WTC11 (cell line): ENCODE data around the gene BCL2L12. TPM values are rescaled to one million over a fixed set of nuclear protein-coding genes. Genes with fewer than 3 reads are reported as not detected.

ENCODE experiments used
- ATAC-seq: fragments of 200-7000 bp; cut with Tn5 transposase; 2 replicates; pipeline ENCODE4 v1.10.0; 2021; ENCODE audit warnings: mild to moderate bottlenecking, moderate library complexity
- CTCF ChIA-PET: fragments of 300-600 bp; sonication (Branson Sonifier 250); formaldehyde crosslinking; loops from one replicate; lab custom pipeline; 2021; ENCODE audit warnings: antibody characterized with exemption; lab: Charles Lee
- POLR2A ChIA-PET: fragments of 350-600 bp; sonication (Branson Sonifier 250); formaldehyde crosslinking; loops from one replicate; lab custom pipeline; 2021; ENCODE audit warnings: antibody characterized with exemption; lab: Charles Lee
- DNase-seq: peaks from one replicate; pipeline ENCODE4 v3.0.0; 2021; ENCODE audit warnings: low spot score
- H3K27ac Mint-ChIP-seq: 2 replicates; pipeline ENCODE4 v1.8.0; 2021; ENCODE audit warnings: mixed read lengths
- H3K27me3 Mint-ChIP-seq: 2 replicates; pipeline ENCODE4 v1.8.0; 2021; ENCODE audit warnings: low read depth, mild to moderate bottlenecking, moderate library complexity, mixed read lengths
- H3K36me3 Mint-ChIP-seq: 2 replicates; pipeline ENCODE4 v1.8.0; 2021; ENCODE audit warnings: mixed read lengths
- H3K4me1 Mint-ChIP-seq: 2 replicates; pipeline ENCODE4 v1.8.0; 2022; ENCODE audit warnings: mixed read lengths
- H3K4me3 Mint-ChIP-seq: 2 replicates; pipeline ENCODE4 v1.8.0; 2021; ENCODE audit warnings: mild to moderate bottlenecking, moderate library complexity, mixed read lengths
- H3K9me3 Mint-ChIP-seq: 2 replicates; pipeline ENCODE4 v1.8.0; 2021; ENCODE audit warnings: mixed read lengths
- EMX1 ChIP-seq: fragments of 250-450 bp; sonication (Bioruptor Pico); IDR thresholded peaks from 2 replicates; pipeline ENCODE4 v1.8.0; 2021; ENCODE audit warnings: mild to moderate bottlenecking
- GABPB1 ChIP-seq: sonication (generic); formaldehyde crosslinking; IDR thresholded peaks from 2 replicates; pipeline ENCODE4 v1.8.1; 2023; ENCODE audit warnings: mild to moderate bottlenecking, missing genetic modification reagents
- GRHL2 ChIP-seq: fragments of 250-450 bp; sonication (Bioruptor Pico); IDR thresholded peaks from 2 replicates; pipeline ENCODE4 v1.8.0; 2022; ENCODE audit warnings: mild to moderate bottlenecking, moderate library complexity; ENCODE audit not compliant: insufficient replicate concordance, severe bottlenecking
- JAZF1 ChIP-seq: fragments of 250-450 bp; sonication (Bioruptor Pico); IDR thresholded peaks from 2 replicates; pipeline ENCODE4 v1.9.0; 2021; ENCODE audit warnings: moderate library complexity, mild to moderate bottlenecking, inconsistent platforms
- KAT7 ChIP-seq: sonication (generic); formaldehyde crosslinking; IDR thresholded peaks from 2 replicates; pipeline ENCODE4 v1.8.1; 2023; ENCODE audit warnings: missing genetic modification reagents, mild to moderate bottlenecking, borderline replicate concordance
- NR2C2 ChIP-seq: sonication (generic); formaldehyde crosslinking; IDR thresholded peaks from 2 replicates; pipeline ENCODE4 v1.8.0; 2022; ENCODE audit warnings: mild to moderate bottlenecking, missing genetic modification reagents
- SMAD3 ChIP-seq: sonication (generic); formaldehyde crosslinking; IDR thresholded peaks from 2 replicates; pipeline ENCODE4 v1.8.0; 2022; ENCODE audit warnings: missing genetic modification reagents, mild to moderate bottlenecking, borderline replicate concordance
- SMAD4 ChIP-seq: sonication (generic); formaldehyde crosslinking; IDR thresholded peaks from 2 replicates; pipeline ENCODE4 v1.8.0; 2022; ENCODE audit warnings: mild to moderate bottlenecking, missing genetic modification reagents
- SOX15 ChIP-seq: fragments of 250-450 bp; sonication (Bioruptor Pico); IDR thresholded peaks from 2 replicates; pipeline ENCODE4 v1.9.0; 2021; ENCODE audit warnings: mild to moderate bottlenecking
- TP53 ChIP-seq: sonication (generic); formaldehyde crosslinking; IDR thresholded peaks from 2 replicates; pipeline ENCODE4 v1.8.1; 2023; ENCODE audit warnings: mild to moderate bottlenecking, missing genetic modification reagents
- ZNF671 ChIP-seq: fragments of 250-450 bp; sonication (Bioruptor Pico); IDR thresholded peaks from 2 replicates; pipeline ENCODE4 v1.8.0; 2021; ENCODE audit warnings: mild to moderate bottlenecking
- total RNA-seq: library from RNA; stranded (reverse); gene quantifications from 3 replicates; pipeline ENCODE4 v1.2.3, GENCODE V29; 2021
- TF ChIP-seq, protein P1 (sequence below): sonication (generic); formaldehyde crosslinking; IDR thresholded peaks from 2 replicates; pipeline ENCODE4 v1.8.1; 2022; ENCODE audit warnings: low read depth, mild to moderate bottlenecking, moderate library complexity, missing genetic modification reagents, borderline replicate concordance
- TF ChIP-seq, protein P2 (sequence below): sonication (generic); formaldehyde crosslinking; conservative IDR thresholded peaks from 2 replicates; pipeline ENCODE4 v1.8.1; 2023; ENCODE audit warnings: mild to moderate bottlenecking, low read depth, missing genetic modification reagents, moderate library complexity
- TF ChIP-seq, protein P3 (sequence below): sonication (generic); formaldehyde crosslinking; IDR thresholded peaks from 2 replicates; pipeline ENCODE4 v1.8.0; 2022; ENCODE audit warnings: mild to moderate bottlenecking, missing genetic modification reagents
- TF ChIP-seq, protein P4 (sequence below): fragments of 250-450 bp; sonication (Bioruptor Pico); IDR thresholded peaks from 2 replicates; pipeline ENCODE4 v1.9.0; 2021; ENCODE audit warnings: mild to moderate bottlenecking
- TF ChIP-seq, protein P5 (sequence below): sonication (generic); formaldehyde crosslinking; IDR thresholded peaks from 2 replicates; pipeline ENCODE4 v1.8.1; 2023; ENCODE audit warnings: mild to moderate bottlenecking, missing genetic modification reagents, moderate library complexity
- TF ChIP-seq, protein P6 (sequence below): sonication (generic); formaldehyde crosslinking; IDR thresholded peaks from 2 replicates; pipeline ENCODE4 v1.8.1; 2023; ENCODE audit warnings: mild to moderate bottlenecking, missing genetic modification reagents
- TF ChIP-seq, protein P7 (sequence below): sonication (generic); formaldehyde crosslinking; IDR thresholded peaks from 2 replicates; pipeline ENCODE4 v1.8.0; 2023; ENCODE audit warnings: missing genetic modification reagents

BCL2L12 gene
- total RNA-seq, 1 experiment from 2014 or later, result 146 TPM

DNA sequence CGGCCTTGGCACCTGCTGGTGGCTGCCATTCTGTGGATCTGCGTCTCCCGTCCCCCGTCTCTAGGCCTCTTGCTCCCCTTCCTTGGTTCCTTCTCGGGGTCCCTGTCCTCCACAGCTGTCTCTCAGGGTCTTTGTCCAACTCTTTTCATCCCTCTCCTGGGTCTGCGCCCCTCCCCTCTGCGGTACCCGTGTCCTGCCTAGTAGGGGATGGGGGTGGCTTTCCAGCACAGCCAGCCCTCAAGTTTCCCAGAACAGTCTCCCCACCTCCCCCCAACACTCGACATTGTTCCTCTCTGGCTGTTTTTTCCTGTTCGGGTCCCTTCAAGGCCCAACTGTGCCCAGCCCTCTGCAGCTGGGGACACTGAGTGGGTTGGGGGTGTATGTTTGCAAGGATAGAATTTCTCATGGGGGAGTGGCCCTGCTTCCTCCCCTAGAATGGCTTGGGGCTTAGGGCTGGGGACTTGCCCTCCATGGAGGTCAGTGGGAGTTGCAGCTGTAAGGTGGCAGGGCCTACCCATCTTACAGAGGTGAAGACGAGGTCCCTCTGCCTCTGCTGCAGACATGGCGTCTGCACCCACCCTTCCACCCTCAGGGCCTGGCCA lies 22.9 kb downstream of the BCL2L12 start:
- Mint-ChIP-seq H3K9me3 (no peaks in the 10 kb centered on the region), H3K4me1 (peaks cover 48% of the 10 kb centered on the region), H3K36me3 (peaks cover 41% of the 10 kb centered on the region), H3K27me3 (no peaks in the 10 kb centered on the region), H3K27ac (peak overlapping the region; percentile 60), H3K4me3 (peak overlapping the region; percentile 93)
- CTCF ChIA-PET, result interaction anchor here (1.0 to 3.8 kb wide), 5 partner anchors 8 to 78 kb away, joined by 3 to 19 read pairs (median 9); partner anchors contain the start of genes AP2A1 and PRMT1
- POLR2A ChIA-PET, result interaction anchor here (0.6 to 5.9 kb wide), 6 partner anchors 12 to 57 kb away, joined by 3 to 38 read pairs (median 4); partner anchors contain the start of genes PRMT1, RRAS and SCAF1
- DNase-seq (no peak), ATAC-seq (no peak)
- TF ChIP-seq, protein P1, sequence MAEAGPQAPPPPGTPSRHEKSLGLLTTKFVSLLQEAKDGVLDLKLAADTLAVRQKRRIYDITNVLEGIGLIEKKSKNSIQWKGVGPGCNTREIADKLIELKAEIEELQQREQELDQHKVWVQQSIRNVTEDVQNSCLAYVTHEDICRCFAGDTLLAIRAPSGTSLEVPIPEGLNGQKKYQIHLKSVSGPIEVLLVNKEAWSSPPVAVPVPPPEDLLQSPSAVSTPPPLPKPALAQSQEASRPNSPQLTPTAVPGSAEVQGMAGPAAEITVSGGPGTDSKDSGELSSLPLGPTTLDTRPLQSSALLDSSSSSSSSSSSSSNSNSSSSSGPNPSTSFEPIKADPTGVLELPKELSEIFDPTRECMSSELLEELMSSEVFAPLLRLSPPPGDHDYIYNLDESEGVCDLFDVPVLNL, result no peak
- TF ChIP-seq GRHL2, result no peak
- TF ChIP-seq TP53, result no peak
- TF ChIP-seq, protein P2, sequence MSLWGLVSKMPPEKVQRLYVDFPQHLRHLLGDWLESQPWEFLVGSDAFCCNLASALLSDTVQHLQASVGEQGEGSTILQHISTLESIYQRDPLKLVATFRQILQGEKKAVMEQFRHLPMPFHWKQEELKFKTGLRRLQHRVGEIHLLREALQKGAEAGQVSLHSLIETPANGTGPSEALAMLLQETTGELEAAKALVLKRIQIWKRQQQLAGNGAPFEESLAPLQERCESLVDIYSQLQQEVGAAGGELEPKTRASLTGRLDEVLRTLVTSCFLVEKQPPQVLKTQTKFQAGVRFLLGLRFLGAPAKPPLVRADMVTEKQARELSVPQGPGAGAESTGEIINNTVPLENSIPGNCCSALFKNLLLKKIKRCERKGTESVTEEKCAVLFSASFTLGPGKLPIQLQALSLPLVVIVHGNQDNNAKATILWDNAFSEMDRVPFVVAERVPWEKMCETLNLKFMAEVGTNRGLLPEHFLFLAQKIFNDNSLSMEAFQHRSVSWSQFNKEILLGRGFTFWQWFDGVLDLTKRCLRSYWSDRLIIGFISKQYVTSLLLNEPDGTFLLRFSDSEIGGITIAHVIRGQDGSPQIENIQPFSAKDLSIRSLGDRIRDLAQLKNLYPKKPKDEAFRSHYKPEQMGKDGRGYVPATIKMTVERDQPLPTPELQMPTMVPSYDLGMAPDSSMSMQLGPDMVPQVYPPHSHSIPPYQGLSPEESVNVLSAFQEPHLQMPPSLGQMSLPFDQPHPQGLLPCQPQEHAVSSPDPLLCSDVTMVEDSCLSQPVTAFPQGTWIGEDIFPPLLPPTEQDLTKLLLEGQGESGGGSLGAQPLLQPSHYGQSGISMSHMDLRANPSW (CRISPR knock-in tag), result no peak
- TF ChIP-seq SOX15 (CRISPR knock-in tag), result no peak
- no peak for TF ChIP-seq JAZF1
- TF ChIP-seq, protein P3, sequence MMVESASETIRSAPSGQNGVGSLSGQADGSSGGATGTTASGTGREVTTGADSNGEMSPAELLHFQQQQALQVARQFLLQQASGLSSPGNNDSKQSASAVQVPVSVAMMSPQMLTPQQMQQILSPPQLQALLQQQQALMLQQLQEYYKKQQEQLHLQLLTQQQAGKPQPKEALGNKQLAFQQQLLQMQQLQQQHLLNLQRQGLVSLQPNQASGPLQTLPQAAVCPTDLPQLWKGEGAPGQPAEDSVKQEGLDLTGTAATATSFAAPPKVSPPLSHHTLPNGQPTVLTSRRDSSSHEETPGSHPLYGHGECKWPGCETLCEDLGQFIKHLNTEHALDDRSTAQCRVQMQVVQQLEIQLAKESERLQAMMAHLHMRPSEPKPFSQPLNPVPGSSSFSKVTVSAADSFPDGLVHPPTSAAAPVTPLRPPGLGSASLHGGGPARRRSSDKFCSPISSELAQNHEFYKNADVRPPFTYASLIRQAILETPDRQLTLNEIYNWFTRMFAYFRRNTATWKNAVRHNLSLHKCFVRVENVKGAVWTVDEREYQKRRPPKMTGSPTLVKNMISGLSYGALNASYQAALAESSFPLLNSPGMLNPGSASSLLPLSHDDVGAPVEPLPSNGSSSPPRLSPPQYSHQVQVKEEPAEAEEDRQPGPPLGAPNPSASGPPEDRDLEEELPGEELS (CRISPR knock-in tag), result no peak
- TF ChIP-seq, protein P4, sequence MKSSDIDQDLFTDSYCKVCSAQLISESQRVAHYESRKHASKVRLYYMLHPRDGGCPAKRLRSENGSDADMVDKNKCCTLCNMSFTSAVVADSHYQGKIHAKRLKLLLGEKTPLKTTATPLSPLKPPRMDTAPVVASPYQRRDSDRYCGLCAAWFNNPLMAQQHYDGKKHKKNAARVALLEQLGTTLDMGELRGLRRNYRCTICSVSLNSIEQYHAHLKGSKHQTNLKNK (CRISPR knock-in tag), result no peak
- TF ChIP-seq ZNF671 (CRISPR knock-in tag), result no peak
- TF ChIP-seq, protein P5, sequence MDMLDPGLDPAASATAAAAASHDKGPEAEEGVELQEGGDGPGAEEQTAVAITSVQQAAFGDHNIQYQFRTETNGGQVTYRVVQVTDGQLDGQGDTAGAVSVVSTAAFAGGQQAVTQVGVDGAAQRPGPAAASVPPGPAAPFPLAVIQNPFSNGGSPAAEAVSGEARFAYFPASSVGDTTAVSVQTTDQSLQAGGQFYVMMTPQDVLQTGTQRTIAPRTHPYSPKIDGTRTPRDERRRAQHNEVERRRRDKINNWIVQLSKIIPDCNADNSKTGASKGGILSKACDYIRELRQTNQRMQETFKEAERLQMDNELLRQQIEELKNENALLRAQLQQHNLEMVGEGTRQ, result no peak

DNA sequence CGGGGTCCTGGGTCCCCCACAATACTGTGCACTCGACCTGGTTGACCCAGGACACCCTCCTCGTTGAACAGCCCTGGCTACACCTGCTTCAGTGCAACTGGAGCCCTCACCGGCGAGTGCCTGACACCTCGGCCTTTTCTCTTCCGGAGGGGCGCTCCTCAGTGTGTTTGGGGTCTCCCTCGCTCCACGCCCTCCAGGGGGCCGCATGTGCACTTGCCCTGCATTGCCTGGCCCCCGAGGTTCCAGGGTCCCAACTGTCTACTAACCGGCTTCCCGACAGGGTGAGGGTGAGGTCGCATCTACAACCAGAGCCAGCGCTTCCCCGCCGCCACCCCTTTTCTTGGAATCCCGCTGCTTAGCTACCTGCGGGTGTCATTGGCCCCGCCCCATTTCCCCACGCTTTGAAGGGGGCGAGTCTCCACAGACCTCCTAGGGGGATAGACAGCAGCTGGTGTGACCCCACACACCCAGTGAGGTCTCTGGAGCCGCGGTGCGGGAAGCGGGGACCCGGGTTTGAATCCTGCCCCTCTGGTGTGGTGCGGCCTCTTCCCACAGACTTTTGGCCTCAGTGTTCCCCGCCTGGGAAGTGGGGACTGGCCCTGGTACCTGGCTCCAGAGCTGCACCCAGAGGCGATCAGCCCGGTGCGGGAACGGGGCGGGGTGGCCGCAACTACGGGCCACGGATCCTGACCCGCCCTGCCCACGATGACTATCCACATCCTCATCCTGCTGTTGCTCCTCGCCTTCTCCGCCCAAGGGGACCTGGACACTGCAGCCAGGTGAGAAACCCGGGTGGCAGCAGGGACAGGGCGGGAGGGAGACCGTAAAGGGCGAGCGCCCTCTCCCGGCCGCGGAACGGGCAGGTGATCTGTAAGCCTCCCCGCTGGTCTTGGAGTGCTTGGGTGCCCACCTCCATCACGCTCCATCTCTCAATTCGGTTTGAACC lies 23.7 kb downstream of the BCL2L12 start, which contains the start of gene ADM5:
TSS of gene ADM5 (plus strand) at position 462 of the 946 bp plus-strand sequence. CDS start at position 706, 244 bp downstream.
- peak within 1 kb of the TSS; percentile 93 for H3K4me3 Mint-ChIP-seq
- H3K27me3 Mint-ChIP-seq, result no peaks in the 10 kb centered on the region
- POLR2A ChIA-PET, result interaction anchor here (0.6 to 5.9 kb wide), 10 partner anchors 8 to 77 kb away, joined by 3 to 38 read pairs (median 6); partner anchors contain the start of genes AP2A1, PRMT1 and RRAS
- DNase-seq, result peak; percentile 76
- H3K36me3 Mint-ChIP-seq, result peaks cover 38% of the 10 kb centered on the region
- CTCF ChIA-PET, result interaction anchor here (0.6 to 3.8 kb wide), 10 partner anchors 9 to 124 kb away, joined by 3 to 19 read pairs (median 3); partner anchors contain the start of genes AP2A1, FUZ, PRMT1 and SCAF1
- H3K27ac Mint-ChIP-seq, result peak within 1 kb of the TSS; percentile 96
- peak; percentile 27 for ATAC-seq
- peaks cover 45% of the 10 kb centered on the region for H3K4me1 Mint-ChIP-seq
- H3K9me3 Mint-ChIP-seq, result peaks cover 3% of the 10 kb centered on the region
- no peak for TF ChIP-seq SOX15 (CRISPR knock-in tag)
- TF ChIP-seq, protein P6, sequence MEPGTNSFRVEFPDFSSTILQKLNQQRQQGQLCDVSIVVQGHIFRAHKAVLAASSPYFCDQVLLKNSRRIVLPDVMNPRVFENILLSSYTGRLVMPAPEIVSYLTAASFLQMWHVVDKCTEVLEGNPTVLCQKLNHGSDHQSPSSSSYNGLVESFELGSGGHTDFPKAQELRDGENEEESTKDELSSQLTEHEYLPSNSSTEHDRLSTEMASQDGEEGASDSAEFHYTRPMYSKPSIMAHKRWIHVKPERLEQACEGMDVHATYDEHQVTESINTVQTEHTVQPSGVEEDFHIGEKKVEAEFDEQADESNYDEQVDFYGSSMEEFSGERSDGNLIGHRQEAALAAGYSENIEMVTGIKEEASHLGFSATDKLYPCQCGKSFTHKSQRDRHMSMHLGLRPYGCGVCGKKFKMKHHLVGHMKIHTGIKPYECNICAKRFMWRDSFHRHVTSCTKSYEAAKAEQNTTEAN, result no peak
- peak; percentile 34; the same call in 1 of the 2 replicates for TF ChIP-seq NR2C2 (CRISPR knock-in tag)
- no peak for TF ChIP-seq TP53
- no peak for TF ChIP-seq SMAD3 (CRISPR knock-in tag)
- TF ChIP-seq, protein P1, result no peak
- TF ChIP-seq, protein P3 (CRISPR knock-in tag), result no peak
- TF ChIP-seq GABPB1 (CRISPR knock-in tag), result no peak
- no peak for TF ChIP-seq SMAD4
- TF ChIP-seq, protein P7, sequence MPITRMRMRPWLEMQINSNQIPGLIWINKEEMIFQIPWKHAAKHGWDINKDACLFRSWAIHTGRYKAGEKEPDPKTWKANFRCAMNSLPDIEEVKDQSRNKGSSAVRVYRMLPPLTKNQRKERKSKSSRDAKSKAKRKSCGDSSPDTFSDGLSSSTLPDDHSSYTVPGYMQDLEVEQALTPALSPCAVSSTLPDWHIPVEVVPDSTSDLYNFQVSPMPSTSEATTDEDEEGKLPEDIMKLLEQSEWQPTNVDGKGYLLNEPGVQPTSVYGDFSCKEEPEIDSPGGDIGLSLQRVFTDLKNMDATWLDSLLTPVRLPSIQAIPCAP, result 0 out of 2 replicates have a peak, but pooled peaks have one; percentile 32
- peak; percentile 12; the same call in 1 of the 2 replicates for TF ChIP-seq EMX1 (CRISPR knock-in tag)
- TF ChIP-seq KAT7, result peak; percentile 72; the same call in 1 of the 2 replicates
